ENCODE results near the gene CCDC172.
"Not testable (repeated sequence)": the region's sequence is repeated elsewhere in the genome, so short reads cannot be mapped to it uniquely, and the experiment has no call there.

The CCDC172 gene

GRCh38 chr10:116352125-116352524, 27.9 kb downstream of the CCDC172 start:
- no peak for DNase-seq

GRCh38 chr10:116353817-116354216, 29.6 kb downstream of the CCDC172 start:
- DNase-seq: no peak

- DNase-seq: no peak
Observed at GRCh38 chr10:116355341-116355740, 31.1 kb downstream of the CCDC172 start.

- DNase-seq: no peak
Observed at GRCh38 chr10:116356833-116357232, 32.6 kb downstream of the CCDC172 start.

- no peak for DNase-seq
Observed at GRCh38 chr10:116364868-116365267, 40.6 kb downstream of the CCDC172 start.

GRCh38 chr10:116371737-116372136, 47.5 kb downstream of the CCDC172 start:
- DNase-seq: no peak

GRCh38 chr10:116382290-116382689, 58.0 kb downstream of the CCDC172 start:
- no peak for DNase-seq

GRCh38 chr10:116385311-116385710, 61.1 kb downstream of the CCDC172 start:
- DNase-seq: no peak

- no peak for DNase-seq
Observed at GRCh38 chr10:116385994-116386809, 62.0 kb downstream of the CCDC172 start.

- DNase-seq: not testable (repeated sequence)
Observed at GRCh38 chr10:116393246-116393831, 69.1 kb downstream of the CCDC172 start.

GRCh38 chr10:116395223-116395985, 71.2 kb downstream of the CCDC172 start:
- no peak for DNase-seq

- DNase-seq: no peak
Observed at GRCh38 chr10:116398224-116398623, 74.0 kb downstream of the CCDC172 start.

GRCh38 chr10:116402858-116403257, 78.6 kb downstream of the CCDC172 start:
- DNase-seq: no peak

GRCh38 chr10:116403740-116404250, 79.5 kb downstream of the CCDC172 start:
- DNase-seq: no peak

- DNase-seq: no peak
Observed at GRCh38 chr10:116408719-116409118, 84.5 kb downstream of the CCDC172 start.

GRCh38 chr10:116410351-116410750, 86.1 kb downstream of the CCDC172 start:
- no peak for DNase-seq

- no peak for DNase-seq
Observed at GRCh38 chr10:116417821-116418220, 93.6 kb downstream of the CCDC172 start.

GRCh38 chr10:116418389-116418788, 94.1 kb downstream of the CCDC172 start:
- no peak for DNase-seq

- DNase-seq: no peak
Observed at GRCh38 chr10:116421815-116422214, 97.6 kb downstream of the CCDC172 start.

GRCh38 chr10:116427671-116428070, 103.4 kb downstream of the CCDC172 start, which contains the start of gene PNLIPRP3:
Gene PNLIPRP3 (plus strand): TSS chr10:116427847. CDS start chr10:116428013, 166 bp downstream.
- no peak for DNase-seq

GRCh38 chr10:116429288-116429977, 105.2 kb downstream of the CCDC172 start:
- no peak for DNase-seq
